ENCODE measurements around the gene HBB.

HBB gene

DNA sequence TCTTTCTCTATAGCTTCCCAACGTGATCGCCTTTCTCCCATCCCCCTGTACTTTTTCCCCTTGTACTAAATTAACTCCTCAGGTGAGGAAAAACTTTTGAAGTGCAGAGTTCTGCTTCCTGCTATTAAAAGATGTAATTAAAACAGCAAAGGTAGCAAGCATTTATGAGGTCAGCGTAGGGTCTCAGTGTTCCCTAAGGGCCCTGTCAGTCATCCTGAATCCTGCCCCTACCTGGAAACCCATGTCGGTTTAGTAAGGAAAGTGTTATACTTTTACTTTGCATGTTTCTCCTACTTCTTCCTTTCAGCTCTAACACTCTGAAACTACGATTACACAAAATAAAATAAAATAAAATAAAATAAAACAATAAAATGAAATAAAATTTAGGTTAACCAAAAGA, 1.3 kb upstream of the HBB start:
- DNase-seq (ENCODE audit: low read depth in 3 of 3, low spot score in 1 of 3): no peak

DNA sequence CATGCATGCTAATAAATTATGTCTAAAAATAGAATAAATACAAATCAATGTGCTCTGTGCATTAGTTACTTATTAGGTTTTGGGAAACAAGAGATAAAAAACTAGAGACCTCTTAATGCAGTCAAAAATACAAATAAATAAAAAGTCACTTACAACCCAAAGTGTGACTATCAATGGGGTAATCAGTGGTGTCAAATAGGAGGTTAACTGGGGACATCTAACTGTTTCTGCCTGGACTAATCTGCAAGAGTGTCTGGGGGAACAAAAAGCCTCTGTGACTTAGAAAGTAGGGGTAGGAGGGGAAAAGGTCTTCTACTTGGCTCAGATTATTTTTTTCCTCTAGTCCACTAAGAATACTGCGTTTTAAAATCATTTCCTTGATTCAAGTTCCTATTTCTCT, 810 bp upstream of the HBB start:
- no peak for DNase-seq (ENCODE audit: low read depth in 3 of 3, low spot score in 1 of 3)

DNA sequence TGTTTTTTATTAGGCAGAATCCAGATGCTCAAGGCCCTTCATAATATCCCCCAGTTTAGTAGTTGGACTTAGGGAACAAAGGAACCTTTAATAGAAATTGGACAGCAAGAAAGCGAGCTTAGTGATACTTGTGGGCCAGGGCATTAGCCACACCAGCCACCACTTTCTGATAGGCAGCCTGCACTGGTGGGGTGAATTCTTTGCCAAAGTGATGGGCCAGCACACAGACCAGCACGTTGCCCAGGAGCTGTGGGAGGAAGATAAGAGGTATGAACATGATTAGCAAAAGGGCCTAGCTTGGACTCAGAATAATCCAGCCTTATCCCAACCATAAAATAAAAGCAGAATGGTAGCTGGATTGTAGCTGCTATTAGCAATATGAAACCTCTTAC, 1.4 kb downstream of the HBB start:
- no peak for DNase-seq (ENCODE audit: low read depth in 3 of 3, low spot score in 1 of 3)

DNA sequence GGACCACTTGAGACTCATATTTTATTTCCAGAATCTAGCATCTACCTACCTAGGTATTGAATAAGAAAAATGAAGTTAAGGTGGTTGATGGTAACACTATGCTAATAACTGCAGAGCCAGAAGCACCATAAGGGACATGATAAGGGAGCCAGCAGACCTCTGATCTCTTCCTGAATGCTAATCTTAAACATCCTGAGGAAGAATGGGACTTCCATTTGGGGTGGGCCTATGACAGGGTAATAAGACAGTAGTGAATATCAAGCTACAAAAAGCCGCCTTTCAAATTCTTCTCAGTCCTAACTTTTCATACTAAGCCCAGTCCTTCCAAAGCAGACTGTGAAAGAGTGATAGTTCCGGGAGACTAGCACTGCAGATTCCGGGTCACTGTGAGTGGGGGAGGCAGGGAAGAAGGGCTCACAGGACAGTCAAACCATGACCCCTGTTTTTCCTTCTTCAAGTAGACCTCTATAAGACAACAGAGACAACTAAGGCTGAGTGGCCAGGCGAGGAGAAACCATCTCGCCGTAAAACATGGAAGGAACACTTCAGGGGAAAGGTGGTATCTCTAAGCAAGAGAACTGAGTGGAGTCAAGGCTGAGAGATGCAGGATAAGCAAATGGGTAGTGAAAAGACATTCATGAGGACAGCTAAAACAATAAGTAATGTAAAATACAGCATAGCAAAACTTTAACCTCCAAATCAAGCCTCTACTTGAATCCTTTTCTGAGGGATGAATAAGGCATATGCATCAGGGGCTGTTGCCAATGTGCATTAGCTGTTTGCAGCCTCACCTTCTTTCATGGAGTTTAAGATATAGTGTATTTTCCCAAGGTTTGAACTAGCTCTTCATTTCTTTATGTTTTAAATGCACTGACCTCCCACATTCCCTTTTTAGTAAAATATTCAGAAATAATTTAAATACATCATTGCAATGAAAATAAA, 2.1 kb downstream of the HBB start:
- no peak for DNase-seq (ENCODE audit: low read depth in 3 of 3, low spot score in 1 of 3)

DNA sequence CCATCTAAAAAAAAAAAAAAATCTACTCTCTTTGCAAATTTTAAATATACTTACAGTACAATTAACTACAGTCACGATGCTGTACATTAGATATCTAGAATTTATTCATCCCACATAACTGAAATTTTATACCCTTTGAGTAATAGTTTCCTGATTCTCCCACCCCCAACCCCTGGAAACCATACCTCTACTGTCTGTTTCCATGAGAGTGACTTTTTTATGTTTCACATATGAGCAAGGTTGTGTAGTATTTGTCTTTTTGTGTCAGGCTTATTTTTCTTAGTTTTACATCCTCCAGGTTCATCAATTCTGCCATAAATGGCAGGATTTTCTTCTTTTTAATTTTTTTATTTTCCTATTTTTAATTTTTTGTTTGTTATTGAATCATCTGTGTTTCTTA, 3.2 kb downstream of the HBB start:
- DNase-seq (ENCODE audit: low read depth in 3 of 3, low spot score in 1 of 3): no peak

DNA sequence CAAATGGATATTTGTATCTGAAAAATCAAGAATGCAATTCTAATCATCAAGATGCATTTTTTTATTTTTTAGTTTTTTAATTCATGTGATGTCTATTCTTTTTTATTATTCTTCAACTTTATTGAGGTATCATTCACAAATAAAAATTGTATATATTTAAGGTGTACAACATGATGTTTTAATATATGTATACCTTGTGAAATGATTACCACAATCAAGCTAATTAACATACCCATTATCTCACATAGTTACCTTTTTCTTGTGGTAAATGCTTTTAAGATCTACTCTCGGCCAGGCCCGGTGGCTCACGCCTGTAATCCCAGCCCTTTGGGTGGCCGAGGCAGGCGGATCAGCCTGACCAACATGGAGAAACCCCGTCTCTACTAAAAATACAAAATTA, 3.7 kb downstream of the HBB start:
- DNase-seq (ENCODE audit: low read depth in 3 of 3, low spot score in 1 of 3): no peak

DNA sequence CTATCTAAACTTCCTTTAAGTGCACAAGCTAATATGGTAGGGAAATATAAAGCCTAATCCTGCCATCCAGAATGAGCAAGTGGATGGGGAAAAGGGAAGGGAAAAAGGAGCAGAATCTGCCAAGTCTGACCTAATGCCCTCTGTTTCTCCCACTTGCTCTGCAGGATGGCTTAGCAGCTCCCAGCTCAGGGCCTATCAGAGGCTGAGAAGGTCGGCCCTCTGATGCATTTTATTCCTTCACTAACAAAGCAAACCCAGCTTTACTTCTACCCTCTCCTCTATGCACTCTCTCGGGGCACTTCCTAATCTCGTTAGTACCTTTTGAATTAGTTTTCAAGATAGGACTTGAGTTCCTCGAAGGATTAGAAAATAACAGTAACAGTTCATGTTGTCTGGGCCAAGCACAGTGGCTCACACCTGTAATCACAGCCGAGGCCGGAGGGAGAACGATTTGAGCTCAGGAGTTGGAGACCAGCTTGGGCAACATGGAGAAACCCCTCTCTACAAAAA, 16.4 kb downstream of the HBB start:
- DNase-seq (ENCODE audit: low read depth in 3 of 3, low spot score in 1 of 3): no peak

DNA sequence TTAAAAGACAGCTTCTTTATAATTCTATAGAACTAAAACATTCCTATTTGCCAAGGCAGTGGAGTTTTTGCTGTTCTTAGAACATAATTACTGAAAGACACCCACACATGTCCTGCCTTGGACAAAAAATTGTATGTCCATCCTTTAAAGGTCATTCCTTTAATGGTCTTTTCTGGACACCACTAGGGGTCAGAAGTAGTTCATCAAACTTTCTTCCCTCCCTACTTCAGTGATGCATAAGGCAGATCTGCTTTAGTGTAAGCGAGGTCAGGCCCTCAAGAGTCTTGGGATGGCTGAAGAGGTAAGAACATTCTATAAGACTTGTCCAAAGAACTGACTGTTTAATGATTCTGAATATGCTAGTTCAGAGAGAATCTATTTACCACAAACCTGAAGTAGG, 22.1 kb downstream of the HBB start:
- DNase-seq (ENCODE audit: low read depth in 3 of 3, low spot score in 1 of 3): no peak

DNA sequence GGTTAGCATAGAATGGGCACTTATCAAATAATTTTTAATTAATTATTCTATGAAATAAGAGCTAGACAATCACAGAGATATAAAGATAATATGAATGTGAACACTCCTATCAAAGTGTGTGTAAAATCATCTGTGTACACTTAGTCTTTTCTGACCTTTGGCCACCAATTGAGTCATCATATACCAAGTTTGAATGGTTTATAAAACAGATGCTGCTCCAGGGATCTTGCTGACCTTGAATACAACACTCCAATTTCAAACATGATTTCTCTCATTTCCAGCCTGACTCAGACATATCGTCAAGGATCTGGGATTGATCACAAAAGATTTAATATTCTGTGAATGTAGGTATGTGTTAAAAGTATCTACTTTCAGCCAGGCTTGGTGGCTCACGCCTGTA, 23.5 kb downstream of the HBB start:
- no peak for DNase-seq (ENCODE audit: low read depth in 3 of 3, low spot score in 1 of 3)

DNA sequence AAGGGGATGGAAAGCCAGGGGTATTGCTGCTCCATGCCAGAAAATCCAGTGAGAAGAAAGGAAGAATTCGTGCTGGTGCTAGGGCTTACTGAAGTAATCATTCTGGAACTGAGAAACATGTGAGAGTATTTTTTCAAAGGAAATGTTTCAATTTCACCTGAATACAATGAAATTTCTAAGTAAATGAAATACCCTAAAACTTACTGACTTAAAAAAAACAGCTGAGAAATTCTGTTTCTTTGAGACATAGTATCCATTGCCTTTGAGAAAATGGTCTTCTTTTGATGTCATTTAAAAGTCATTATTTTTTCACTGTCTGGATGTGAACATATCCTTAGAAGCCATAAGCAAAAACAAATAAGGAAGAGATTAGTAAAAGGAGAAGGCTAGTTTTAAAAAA, 26.3 kb downstream of the HBB start, which contains the start of gene OR51V1:
Gene OR51V1, minus strand, starts transcription at position 101 of the 400 bp plus-strand sequence. Its CDS starts 0 bp downstream, at position 101.
- no peak for DNase-seq (ENCODE audit: low read depth in 3 of 3, low spot score in 1 of 3)

DNA sequence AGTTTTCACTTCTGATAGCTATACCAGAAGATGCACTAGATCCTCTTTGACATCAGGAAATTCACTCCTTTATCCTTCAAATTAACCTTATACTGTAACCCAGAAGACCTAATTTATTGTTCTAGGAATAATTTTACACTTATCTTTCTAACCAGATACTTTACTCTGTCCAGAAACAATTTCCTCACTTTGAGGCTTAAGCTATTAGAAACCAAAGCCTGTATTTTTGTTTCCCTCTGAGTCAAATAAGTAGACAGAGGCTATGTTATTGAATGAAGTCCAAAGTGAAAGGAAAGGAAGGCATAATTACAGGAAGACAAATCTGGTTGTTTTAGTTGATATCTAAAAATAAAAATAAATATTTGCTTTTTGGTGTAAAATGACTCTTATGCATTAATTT, 28.6 kb downstream of the HBB start:
- no peak for DNase-seq (ENCODE audit: low read depth in 3 of 3, low spot score in 1 of 3)

DNA sequence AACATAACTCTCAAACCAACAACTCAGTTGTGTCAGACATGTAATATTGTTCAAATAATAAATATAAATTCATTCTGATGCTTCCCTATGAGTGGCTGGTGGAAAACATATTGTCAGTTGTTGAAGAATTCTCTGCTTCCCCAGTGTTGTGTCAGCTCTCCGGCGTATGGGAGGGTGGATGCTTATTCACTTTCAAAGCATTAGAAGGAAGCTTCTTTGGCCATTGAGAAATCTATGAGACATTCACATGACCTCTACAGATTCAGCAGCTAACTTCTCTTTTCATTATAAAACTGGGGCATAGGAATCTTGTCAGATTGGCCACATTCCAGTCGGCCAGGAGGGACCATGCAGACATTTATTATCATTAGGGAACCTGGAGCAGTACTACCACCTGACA, 29.3 kb downstream of the HBB start:
- DNase-seq (ENCODE audit: low read depth in 3 of 3, low spot score in 1 of 3): no peak

DNA sequence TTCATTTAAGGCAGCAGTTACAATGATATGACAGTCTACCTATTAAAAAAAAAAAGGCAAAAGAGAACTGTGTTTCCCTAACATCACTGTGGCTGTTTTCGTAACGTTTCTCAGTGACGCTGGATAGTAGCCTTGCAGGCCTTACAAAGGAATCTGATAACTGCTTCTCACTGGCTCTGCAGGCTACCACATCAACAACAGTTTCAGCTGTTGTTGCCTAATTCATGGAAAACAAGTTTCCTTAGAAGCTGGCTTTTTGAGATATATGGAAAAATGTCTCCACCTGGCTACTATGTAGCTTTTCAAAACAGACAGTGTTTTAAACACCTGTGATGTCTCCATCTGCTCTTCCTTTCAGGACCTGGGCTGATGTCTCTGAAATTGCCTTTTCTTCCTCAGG, 30.1 kb downstream of the HBB start:
- no peak for DNase-seq (ENCODE audit: low read depth in 3 of 3, low spot score in 1 of 3)

DNA sequence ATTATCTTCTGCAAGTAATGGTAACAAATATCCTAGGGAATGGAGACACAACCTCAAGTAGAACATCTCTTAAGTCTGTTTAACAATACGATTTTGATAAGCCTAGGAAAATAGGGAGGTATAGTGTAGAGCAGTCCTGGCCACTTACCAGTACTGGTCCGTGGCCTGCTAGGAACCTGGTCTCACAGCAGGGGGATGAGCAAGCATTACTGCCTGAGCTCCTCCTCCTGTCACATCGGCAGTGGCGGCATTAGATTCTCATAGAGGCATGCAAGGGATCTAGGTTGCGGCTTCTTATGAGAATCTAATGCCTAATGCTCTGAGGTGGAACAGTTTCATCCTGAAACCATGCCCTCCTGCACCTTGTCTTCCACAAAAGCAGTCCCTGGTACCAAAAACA, 30.8 kb downstream of the HBB start:
- DNase-seq (ENCODE audit: low read depth in 3 of 3, low spot score in 1 of 3): no peak

DNA sequence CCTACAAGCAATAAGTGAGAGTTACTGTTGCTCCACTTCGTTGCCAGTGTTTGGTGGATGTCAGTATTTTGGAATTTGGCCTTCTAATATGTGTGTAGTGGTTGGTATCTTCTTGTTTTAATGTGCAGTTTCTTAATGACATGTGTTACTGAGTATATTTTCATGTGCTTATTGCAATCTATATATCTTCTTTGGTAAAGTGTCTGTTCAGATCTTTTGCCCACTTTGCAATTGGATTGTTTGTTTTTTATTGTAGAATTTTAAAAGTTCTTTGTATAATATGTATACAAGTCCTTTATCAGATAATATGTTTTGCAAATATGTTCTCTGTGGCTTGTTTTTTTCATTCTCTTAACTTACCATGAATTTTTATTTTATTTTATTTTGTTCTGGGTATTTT, 34.1 kb downstream of the HBB start:
- DNase-seq (ENCODE audit: low read depth in 3 of 3, low spot score in 1 of 3): no peak

DNA sequence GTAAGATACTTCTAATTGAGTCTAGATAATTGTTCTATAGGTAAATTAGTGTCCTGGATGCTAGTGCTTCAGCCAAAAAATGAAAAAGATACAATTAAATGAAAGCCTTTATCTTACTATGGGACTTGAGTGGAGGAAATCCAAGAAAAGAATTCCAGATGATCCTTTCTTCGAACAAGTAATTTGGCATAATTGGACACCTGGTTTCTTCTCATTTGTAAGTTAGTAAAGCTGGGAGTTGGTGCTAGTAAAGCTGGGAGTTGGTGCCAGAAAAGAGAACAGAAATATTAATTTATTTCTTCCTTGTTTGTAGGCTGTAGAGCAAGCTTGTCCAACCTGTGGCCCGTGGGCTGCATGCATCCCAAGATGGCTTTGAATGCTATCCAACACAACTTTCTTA, 38.7 kb downstream of the HBB start:
- no peak for DNase-seq (ENCODE audit: low read depth in 3 of 3, low spot score in 1 of 3)

DNA sequence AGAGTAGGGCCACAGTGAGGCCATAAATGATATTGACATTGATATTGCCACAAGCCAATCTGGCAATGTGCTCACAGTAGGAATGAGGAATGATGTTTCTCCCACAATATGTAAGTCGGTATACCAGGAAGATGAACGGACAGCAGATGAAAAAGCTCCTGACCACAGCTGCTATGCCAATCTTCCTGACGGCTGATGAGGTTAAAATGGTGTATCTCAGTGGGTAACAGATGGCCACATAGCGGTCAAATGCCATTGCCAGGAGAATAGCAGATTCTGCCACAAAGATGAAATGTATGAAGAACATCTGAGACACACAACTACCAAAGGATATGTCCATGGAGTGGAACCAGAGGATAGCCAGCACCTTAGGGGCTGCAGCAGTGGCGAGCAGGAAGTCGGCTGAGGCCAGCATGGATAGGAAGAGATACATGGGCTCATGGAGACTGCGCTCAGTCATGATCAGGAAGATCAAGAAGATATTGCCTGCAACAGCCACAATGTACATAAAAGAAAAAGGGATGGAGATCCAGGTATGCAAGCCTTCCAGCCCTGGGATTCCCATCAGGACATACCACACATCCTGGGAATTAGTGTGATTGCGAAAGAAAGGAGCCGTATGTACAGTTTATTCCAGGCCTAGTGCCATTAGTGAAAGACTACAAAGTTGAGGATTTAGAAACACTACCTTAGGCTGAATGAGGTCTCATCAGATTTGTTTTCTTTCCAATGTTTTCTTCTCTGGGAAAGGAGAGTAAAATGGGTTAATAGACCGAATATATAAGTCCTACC, 48.6 kb downstream of the HBB start:
- DNase-seq (ENCODE audit: low read depth in 3 of 3, low spot score in 1 of 3): no peak
